ENCODE data around the gene KIF6.
"Not testable (repeated sequence)": the region's sequence is repeated elsewhere in the genome, so short reads cannot be mapped to it uniquely, and the experiment has no call there.

Gene KIF6

GRCh38 chr6:39302669-39303424, 422.4 kb downstream of the KIF6 start:
- DNase-seq (ENCODE audit: low read depth in 2 of 2, low spot score in 1 of 2) = peak; percentile 68 to 81

DNA sequence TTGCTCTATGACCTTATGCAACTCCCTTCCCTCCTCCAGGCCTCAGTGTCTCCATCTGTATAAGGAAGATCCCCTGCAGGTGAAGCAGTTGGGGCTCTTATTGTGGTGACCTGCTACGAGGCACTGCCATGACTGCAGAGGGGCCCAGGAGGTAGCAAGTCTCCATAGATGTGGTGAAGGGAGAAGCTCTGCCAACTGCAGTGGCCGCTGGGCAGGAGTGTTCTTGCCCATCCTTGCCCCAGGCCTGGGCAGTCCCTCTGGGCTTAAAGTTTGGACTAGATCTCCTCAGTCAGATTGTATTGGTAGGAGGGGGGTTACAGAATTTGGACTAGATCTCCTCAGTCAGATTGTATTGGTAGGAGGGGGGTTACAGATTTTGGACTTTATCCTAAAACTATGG, 423.2 kb downstream of the KIF6 start:
- DNase-seq (ENCODE audit: low read depth in 2 of 2, low spot score in 1 of 2) = no peak

- DNase-seq (ENCODE audit: low read depth in 2 of 2, low spot score in 1 of 2) = no peak
Observed at GRCh38 chr6:39301606-39302005, 423.6 kb downstream of the KIF6 start.

GRCh38 chr6:39300739-39301138, 424.5 kb downstream of the KIF6 start:
- DNase-seq (ENCODE audit: low read depth in 2 of 2, low spot score in 1 of 2) = no peak

- DNase-seq (ENCODE audit: low read depth in 2 of 2, low spot score in 1 of 2) = no peak
Observed at GRCh38 chr6:39298061-39298460, 427.1 kb downstream of the KIF6 start.

- DNase-seq (ENCODE audit: low read depth in 2 of 2, low spot score in 1 of 2) = no peak
Observed at GRCh38 chr6:39296745-39297640, 428.2 kb downstream of the KIF6 start.

- DNase-seq (ENCODE audit: low read depth in 2 of 2, low spot score in 1 of 2) = no peak
Observed at GRCh38 chr6:39295611-39296011, 429.6 kb downstream of the KIF6 start.

DNA sequence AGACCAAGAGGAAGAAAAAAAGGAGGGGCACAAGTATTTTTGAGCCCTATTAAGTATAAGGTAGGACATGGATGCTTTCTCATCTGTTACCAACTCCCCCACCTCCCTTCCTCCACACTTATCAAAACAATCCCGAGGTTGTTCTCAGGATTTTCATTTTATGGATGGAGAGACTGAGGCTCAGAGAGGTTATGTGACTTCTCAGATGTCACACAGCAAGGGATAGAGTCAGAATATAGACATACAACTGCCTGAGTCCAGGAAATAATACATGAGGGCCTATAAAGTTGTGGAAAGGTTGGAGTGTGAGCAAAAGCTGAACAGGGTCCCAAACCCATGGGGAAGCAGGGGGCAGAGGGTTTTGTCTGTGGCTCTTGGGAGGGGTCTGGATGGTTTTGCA, 430.3 kb downstream of the KIF6 start:
- DNase-seq (ENCODE audit: low read depth in 2 of 2, low spot score in 1 of 2) = no peak

GRCh38 chr6:39294133-39294532, 431.1 kb downstream of the KIF6 start:
- no peak for DNase-seq (ENCODE audit: low read depth in 2 of 2, low spot score in 1 of 2)

GRCh38 chr6:39292637-39293036, 432.6 kb downstream of the KIF6 start:
- no peak for DNase-seq (ENCODE audit: low read depth in 2 of 2, low spot score in 1 of 2)

DNA sequence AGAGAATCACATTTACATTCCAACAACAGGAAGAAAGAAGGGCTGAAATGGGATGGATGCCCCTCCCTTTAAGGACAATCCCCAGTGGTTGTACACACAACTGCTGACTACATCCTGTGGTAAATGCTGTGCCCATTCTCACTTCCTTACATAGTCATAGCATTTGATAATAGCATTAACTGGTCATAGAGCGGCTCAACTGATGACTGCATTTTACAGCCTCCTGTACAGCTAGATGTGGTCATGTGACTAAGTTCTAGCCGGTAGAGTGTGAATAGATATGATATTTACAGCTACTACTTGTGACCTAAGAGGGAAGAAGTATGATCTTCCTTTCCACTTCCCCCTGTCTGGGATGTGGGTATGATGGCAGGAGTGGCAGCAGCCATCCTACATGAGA, 435.7 kb downstream of the KIF6 start:
- DNase-seq (ENCODE audit: low read depth in 2 of 2, low spot score in 1 of 2) = no peak

GRCh38 chr6:39287601-39288000, 437.6 kb downstream of the KIF6 start:
- DNase-seq (ENCODE audit: low read depth in 2 of 2, low spot score in 1 of 2) = no peak

DNA sequence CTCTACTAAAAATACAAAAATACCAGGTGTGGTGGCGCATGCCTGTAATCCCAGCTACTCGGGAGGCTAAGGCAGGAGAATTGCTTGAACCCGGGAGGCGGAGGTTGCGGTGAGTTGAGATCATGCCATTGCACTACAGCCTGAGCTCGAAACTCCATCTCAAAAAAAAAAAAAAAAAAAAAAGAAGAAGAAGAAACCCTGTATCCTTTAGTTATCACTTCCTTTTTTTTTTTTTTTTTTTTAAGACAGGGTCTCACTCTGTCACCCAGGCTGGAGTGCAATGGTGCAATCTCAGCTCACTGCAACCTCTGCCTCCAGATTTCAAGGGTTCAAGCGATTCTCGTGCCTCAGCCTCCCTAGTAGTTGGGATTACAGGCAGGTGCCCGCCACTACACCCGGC, 438.6 kb downstream of the KIF6 start:
- DNase-seq (ENCODE audit: low read depth in 2 of 2, low spot score in 1 of 2) = not testable (repeated sequence)

DNA sequence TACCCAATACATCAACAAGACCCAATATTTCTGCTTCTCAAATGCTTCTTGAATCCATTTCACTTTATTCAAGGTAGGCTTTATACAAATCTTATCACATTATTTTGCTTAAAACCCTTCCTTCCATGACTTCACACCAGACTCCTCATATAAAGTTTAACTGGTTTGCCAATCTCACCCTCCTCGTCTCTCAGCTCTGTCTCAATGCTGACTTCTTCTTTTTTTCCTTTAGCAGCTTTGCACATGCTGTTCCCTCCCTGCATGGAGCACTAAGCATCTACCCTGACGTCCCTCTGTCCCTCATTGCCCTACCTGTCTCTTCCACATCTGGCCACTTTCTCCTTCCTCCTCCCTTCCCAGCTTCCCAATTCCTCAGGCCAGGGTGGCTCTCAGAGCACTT, 442.4 kb downstream of the KIF6 start:
- no peak for DNase-seq (ENCODE audit: low read depth in 2 of 2, low spot score in 1 of 2)

GRCh38 chr6:39281312-39281980, 443.8 kb downstream of the KIF6 start:
- DNase-seq (ENCODE audit: low read depth in 2 of 2, low spot score in 1 of 2) = no peak

DNA sequence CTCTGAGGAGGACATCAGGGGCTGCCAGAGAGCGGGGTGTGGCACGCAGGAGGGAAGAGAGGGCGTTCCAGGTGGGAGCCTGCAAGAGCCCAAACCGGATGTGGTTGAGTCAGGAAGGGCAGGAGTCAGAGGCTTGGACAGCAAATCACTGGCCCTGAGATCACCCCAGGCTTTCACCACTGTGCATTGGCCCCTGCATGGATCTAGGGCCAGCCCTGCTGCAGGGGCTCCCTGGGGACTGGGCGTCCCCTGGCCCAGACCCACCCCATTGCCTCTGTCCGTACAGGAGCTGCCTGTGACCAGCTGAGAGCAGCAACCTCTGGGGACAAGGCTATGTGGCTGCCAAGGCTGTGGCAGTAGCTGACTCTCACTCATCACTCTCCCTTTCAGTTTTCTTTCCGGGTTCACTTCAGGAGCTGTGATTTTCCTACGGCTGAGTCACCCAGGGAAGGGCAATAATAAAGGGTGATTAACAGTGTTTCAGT, 444.9 kb downstream of the KIF6 start:
- DNase-seq (ENCODE audit: low read depth in 2 of 2, low spot score in 1 of 2) = no peak
